Putamen (tissue), 1 donor: ENCODE results near the gene PLEKHA7.

Experiments used
- DNase-seq: peaks from one replicate; pipeline ENCODE4 v3.0.0-alpha.2; 2016; ENCODE audit warnings: low spot score

PLEKHA7 gene

DNA sequence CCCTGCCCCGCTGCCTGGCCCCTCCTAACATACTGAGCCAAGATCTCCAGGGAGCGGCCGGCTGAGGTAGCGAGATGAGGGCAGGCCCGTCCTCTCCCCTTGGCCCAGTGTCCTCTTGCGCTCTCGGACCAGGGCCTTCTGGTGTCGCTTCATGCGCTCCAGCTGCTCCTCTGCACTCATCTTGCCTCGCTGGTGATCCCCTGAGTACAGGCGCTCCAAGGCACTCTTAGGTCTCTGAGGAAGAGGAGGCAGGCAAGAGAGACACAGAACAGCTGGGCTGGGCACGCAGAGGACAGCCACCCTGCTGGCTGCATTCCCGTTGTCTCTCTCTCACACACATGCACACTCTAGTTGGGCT lies 225.2 kb downstream of the PLEKHA7 start:
- no peak for DNase-seq

GRCh38 chr11:16788141-16789062 lies 225.8 kb downstream of the PLEKHA7 start:
- DNase-seq: peak; percentile 59

GRCh38 chr11:16787035-16787742 lies 227.0 kb downstream of the PLEKHA7 start:
- no peak for DNase-seq

DNA sequence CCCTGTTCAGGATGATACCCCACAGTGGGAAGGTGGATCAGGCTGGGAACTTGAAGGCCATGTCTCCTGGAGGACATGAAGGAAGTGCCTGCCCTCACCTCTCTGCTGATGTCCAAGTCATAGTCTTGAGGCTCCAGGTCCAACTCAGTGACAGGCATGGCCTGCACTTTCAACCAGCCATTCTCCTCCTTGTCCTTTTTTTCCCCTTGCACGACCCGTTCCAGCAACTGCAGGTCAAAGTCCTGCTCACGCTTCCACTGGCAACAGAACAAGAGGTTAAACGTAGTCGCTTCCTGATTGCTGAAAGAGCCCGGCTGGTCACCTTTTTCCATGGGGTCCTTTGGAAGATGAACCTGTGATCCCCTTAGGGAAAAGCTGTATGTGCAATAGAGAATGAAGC lies 228.1 kb downstream of the PLEKHA7 start:
- DNase-seq: no peak

DNA sequence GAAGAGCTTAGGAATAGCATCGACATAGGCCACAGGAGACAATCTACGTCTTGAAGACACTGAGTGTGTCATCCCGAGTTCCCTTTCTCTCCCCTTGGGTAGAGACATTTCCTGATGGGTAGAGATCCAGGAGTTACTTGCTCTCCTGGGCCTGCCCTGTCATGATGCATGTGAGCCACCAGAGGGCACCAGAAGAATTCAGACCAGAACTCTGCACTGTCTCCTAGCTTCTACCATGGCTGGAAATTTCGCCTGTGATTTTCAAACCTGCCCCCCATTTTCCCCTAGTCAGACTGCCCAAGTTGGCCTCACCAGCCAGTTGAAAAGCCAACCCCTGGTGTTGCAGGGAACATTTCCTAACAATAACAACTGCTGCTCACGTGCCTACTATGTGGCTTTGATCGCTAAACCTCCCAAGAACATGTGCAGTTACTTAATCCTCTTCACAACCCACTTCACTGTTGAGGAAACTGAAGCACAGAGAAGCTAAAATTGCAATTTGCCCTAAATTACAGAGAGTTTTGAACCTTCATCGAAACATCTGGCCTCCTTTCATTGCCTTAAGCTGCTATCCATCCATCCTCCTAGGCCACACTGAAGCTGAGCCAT lies 228.6 kb downstream of the PLEKHA7 start:
- DNase-seq: peak; percentile 70

DNA sequence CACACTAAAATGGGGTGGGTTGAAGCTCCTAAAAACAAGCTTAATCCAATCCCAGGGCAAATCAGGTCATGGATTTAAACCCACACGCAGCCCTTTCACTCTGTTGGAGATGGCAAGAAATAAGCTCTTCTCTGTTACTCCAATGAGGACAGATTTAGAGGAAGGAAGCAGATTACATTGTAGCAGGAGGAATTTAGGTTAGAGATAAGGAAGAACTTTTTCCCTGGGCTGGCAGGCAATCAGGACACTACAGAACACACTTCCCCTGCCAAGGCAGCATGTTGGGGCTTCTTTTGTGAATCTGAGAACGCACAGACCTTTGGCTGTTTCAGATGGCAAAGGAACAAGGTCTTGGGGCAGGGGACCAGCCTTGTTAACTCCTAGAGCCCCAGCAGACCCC lies 229.5 kb downstream of the PLEKHA7 start:
- DNase-seq: no peak

GRCh38 chr11:16784097-16784496 lies 230.1 kb downstream of the PLEKHA7 start:
- DNase-seq: no peak

- no peak for DNase-seq
Measured at GRCh38 chr11:16783321-16783801, 230.9 kb downstream of the PLEKHA7 start.

DNA sequence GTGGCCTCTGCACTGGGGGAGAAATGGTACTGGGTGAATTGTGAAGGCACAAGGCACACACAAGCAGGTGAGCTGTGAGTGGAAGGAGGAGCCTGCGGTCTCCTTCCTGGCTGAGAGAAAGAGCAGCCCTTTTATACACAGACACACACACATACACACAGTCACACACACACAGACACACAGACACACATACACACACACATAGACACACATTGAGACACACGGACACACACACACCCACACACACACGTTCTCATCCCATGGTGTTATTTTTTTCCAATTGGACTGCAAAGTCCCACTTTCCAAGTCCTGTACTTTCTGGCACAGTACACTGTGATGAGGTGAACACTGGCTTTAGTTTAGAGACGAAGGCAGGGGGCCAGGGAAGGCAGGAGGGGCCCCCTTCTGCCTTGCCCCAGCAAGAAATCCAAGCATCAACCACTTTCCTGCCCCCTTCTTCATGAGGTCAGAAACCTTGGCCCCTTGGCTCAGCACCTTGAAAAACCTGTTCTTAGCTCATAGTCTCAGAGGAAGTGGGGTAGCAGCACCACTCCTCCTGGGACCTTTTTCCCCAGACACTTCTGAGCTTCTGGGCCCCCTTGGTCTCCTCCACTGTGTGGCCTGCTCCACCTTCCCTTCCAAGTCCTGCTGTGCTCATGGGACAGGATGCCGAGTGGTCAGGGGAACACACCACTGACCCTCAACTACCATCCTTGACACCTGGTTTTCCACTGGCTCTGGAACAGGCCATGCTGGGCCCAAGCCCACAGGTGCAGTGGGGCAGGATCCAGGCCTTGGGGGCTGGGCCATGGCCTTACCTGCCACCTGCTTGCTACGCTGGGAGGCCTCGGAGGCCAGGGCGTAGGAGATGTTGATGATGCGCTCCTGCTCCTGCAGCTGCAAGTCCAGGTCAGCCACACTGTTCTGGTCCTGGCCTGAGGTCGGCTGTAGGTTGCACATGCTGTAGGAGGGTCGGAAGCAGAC lies 232.0 kb downstream of the PLEKHA7 start:
- DNase-seq: no peak

- DNase-seq: no peak
Measured at GRCh38 chr11:16780698-16781550, 233.3 kb downstream of the PLEKHA7 start.

- DNase-seq: no peak
Measured at GRCh38 chr11:16780146-16780545, 234.1 kb downstream of the PLEKHA7 start.

DNA sequence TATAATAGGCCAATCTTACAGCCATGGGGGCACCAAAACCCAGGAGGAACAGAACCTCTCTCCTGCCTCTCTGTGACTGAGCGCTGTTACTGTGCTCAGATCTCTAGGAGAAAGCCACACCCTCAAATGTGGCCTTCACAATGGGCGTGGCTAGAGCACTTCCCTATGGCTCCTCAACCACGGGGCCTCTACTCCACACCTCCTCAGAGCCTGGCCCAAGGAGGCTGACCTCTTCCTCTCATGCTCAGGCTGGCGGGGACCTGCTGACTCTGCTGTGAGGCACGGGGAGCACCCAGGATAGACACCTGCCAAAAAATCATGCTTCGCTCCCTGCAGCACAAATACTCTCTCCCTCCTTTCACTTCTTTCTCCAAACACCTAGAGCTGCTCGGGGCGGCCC lies 234.8 kb downstream of the PLEKHA7 start:
- DNase-seq: no peak

DNA sequence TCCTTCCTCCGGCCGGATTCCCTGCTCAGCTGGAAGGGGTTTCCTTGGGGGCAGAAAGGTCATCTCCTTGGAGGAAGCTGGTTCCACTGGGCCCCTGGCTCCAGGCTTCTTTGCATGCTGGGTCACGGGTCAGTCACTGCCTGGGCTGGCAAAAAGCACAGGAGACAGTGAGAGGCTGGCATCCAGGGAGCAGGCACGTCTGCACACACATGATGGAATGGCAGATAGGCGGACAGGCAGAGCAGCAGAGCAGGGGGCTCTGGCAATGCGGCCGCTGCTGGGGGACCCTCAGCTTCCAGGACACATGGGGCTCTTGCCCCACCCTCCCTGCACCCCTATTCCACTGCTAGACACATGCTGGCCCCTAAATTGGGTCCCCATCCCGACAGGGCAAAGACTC lies 235.3 kb downstream of the PLEKHA7 start:
- no peak for DNase-seq

- DNase-seq: no peak
Measured at GRCh38 chr11:16778286-16778685, 235.9 kb downstream of the PLEKHA7 start.

DNA sequence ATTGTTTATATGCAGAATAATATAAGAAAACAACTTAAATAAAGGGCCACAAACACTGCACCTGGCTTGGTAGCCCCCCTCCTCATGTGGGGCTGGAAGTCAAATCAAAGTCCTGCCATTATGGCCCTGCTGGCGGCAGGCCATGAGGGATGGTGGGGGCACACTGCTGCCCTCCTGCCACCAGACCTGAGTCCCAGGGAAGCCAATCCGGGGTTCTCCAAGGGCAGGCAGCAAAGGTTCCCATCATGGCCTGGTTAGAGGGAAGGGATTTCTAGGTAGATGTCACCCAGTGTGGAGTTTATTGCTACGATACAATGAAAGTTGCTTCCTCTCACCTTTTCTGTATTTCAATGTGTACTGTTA lies 236.6 kb downstream of the PLEKHA7 start:
- DNase-seq: no peak

GRCh38 chr11:16776711-16777612 lies 237.3 kb downstream of the PLEKHA7 start:
- no peak for DNase-seq

DNA sequence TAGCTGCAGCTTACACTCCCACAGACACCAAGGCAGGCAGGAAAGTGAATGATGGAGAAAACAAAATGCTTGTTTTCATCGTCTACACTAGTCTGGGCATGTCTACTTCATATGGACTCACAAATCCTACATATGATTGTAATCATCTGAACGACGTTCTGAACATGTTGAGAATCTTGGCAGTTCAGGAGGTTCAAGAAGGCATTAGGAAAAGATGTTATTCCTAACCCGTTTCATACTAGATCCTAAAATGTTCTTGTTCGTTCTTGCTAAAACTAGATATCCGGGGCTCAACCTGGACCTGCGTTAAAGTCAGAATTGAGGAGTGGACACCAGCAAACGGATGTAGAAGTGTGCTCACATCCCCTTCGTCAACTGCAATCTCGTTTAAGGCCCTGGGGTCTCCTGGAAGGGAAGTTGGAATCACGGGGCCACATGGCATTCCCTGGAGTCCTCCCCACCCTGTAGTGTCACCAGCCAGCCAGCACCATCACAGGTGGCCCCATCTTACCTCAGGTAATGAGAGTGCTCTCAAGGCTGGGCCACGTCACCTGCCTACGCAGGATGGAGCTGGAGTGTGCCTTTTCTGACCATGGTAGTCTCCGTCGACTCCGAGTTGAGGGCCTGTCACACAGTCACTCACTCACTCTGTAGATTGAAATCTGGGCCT lies 238.5 kb downstream of the PLEKHA7 start:
- DNase-seq: no peak

DNA sequence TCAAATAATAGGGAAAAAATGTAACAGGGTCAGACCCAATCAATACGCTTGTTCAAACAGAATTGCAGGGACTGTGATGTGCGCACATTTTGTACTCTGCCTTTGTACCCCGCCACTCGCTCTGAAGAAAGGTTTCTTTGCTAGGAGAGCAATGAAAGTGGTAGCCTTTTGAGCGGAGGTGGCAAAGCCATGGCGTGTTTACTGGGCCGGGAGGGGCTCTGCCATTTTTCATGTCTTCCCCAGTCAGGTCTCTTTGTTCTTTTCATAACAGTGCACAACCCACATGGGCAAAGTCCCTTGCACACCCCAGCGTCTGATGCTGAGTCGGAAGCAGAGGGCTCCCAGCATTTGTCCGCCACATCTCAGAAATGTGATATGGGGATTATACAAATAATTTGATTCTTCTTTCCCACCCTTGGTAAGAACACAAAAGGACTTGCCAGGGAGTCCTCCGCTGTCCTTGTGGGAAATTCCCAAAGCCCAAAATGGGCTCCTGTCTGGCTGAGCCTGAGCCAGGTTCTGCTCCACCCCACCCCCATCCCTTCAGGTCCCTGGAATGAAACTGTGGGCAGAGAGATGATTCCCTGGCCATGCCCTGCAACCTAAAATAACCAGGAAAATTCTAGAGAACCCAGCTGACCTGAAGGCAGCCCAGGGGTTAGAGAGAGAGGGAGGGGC lies 239.1 kb downstream of the PLEKHA7 start:
- no peak for DNase-seq
